GM19397 (cell line): ENCODE results near the gene PBX1.

Experiments used
- ATAC-seq: cut with Tn5 transposase; IDR thresholded peaks from one replicate; pipeline ENCODE4 v1.9.1; 2021; ENCODE audit warnings: mild to moderate bottlenecking, moderate library complexity; ENCODE audit not compliant: unreplicated experiment

The PBX1 gene

DNA sequence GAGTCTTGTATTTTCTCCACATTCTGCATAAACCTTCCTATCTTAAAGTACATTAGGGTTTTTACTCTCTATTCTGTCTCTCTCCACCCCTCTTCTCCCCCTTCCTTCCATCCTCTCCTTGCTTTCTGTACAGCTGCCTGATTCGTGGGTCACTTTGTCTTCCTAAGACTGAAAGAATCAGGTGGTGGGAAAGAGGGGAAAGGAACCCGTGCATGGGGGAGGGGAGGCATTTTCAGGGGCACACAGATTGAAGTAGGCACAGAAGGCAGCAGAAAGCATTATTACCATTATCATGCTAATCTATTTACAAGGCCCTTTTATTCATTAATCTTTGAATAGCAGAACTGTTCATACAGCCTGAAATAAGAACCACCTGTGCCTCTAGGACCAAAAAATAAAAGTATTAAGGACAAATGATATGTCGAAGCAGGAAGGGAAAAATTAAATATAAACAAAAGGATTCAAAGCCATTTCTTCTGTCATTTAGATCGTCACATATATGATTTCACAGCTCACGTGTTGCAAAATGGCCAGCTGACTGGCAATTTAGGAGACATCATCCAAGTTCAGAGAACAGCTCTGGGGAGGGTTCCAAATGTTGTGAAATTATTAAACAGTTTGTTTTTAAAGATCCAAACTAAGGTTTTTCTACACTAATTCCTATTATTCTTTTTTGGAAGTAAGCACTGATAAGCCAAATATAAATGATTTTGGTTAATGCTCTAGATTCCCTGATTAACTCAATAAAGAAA is 154.6 kb downstream of the PBX1 start:
- ATAC-seq = no peak

DNA sequence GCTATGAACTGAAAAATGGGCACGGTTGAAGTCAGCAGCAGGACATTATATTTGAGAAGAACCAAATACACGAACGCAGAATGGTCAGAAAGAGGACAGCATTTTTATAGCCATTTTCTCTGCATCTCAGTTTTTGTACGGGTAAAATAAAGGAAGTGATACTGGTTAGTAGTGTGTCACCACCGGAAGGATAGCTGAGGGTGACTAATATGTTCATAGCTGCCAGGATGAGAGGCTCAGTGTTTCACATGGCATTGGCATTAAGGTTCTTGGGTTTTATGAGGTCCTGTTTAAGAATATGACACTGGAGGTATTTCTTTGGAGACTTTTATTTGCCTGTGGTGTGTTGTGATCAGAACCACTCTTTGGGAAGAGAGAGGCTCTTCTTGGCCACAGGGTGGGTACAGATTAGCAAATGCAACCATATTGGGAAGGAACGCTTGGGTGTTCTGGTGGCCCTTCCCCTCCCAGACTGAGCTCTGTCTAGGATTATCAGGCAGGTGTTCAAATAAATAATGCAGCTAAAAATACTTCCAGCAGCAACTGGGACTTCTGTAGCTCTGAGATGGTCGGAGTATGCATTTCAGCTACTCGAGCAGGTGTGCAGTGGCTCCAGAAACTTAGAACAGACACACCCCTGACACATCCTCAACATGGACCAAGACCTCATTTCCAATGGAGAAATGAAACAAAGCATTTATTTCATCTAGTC is 158.2 kb downstream of the PBX1 start:
- ATAC-seq = peak; percentile 69

DNA sequence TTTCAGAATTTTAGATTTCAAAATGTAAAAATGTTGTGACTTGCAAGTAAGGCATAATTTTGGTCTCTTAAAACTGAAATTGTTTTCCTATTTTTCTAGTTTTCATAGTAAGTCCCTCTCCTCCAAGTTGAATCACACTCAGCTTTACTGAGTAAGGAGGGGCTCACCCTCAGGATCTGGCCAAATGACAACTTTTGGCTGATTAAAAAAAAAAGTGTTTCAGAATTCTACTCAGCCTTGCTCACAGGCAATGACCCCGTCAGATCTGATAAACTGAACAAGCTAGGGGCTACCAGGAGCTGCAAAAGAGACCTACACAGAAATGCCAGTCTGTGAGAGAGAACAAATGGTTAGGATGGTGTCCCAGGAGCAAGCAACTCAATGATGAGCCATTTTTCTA is 159.8 kb downstream of the PBX1 start:
- ATAC-seq = no peak

DNA sequence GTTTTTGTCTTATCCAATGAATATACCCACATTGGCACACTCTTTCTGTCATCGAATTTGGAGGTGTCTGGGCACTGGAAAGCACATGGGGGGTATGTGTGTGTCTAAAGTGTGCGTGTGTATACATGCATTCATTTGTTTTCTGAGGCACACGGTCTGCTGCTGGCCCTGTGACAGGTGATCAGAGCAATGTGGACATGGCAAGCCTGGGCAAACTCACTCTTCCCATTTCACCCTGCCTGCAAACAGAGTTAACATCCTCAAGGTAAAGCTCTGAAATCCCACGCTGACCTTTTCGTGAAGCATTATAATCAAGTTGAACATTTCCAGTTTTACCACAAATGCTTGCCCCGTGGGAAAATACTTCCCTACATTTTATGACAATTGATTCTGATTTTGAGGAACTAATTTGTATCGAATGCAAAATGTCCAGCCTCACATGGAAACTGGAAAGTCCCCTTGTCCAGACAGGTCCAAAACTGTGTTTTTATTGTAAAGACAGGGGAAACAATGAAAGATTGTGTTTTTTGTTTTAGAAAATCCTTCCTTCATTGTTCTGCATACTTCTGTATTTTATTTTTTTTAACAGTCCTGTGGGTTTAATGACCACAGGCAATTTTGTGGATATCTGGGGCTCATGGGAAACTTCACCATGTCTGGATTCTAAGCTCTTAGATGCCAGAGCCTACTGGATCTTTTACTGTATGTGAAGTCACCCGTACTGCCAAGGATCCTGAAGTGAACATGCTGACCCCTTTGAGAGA is 160.9 kb downstream of the PBX1 start:
- ATAC-seq = no peak

DNA sequence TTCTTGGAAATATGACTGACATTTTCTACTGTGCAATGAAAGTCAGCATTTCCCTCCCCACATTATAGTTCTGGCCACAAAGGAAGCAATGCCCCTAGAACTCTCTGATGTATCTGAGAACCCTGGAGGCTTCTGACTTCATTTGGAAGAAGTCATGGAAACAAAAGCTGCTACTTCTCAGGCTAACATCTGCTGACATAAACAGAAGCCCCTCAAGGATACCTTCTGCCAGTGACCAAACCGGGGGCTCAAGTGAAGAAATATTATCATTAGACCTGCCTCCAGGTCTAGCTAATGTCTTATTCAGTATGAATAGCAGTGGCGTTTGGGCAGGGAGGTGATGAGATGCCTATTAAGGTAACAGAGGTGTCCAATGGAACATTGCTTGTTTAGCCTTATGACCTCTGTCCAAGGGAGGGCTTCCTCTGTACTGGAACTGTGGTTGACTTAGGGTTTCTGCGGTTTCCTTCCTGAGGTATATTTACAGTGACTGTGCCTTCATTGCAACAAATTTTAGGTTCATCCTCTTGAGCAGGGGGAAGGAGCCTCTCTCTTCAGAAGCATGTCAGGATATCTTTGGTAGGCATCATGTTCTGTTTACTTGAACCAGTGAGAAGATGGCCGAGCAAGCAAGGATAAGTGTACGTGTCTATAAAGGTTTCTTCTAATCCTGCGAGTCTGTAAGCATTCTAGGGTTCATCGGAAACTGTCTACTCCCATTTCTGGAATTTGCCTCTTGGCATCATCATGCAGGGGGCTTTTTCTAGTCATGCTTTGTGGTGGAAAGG is 161.7 kb downstream of the PBX1 start:
- ATAC-seq = no peak

DNA sequence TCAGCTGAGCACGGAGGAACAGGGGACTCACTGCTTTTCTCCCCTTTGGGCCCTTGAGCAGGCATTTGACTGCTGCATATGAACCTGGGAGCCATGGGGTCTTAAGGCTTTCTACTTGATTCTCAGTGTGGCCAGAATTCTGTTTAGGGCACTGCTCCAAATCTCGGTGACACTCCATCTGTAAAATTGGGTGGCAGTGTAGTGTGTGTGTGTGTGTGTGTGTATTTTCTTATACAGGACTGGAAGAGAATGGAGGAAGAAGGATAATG is 162.2 kb downstream of the PBX1 start:
- no peak for ATAC-seq

DNA sequence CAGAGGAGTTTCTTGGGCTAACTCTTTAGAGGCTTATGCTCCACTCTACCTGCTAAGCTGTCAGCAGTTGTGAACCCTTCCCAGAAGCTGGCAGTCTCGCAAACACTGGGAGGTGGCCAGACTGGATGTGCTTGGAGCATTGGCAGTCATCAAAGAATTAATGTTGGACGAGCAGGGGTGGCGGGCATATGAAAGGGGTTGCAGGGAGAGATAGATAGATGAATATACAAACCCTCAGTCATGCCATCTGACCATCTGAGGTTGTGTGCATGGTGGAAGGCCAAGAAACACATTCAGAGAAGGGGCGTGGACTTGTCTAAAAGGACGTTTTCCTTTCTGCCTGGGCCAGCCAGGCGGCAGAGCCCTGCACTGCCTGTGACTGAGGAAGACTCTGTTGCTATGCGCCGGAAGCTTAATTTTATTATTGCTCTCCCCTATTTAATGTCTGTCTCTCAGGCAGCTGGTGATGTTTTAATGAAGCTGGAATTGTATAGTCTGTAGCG is 164.4 kb downstream of the PBX1 start:
- ATAC-seq = no peak

DNA sequence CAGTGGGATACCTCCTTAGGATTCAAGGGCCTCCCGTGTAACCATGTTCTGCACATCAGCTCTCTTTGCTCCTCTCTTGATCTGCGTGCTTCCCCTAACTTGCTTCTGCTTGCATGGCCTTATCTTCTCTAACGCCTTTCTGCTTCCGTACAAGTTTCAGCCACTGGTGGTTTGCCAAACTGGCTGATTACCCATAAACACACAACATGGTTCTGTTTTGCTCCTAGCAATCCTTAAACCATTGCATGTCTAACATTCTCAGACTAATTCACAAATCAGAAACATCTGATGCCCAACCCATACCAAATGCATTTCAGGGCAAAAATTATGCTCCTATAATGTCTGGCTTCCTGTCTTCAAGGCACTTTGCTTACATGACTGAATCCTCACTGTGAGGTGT is 166.4 kb downstream of the PBX1 start:
- ATAC-seq = no peak

DNA sequence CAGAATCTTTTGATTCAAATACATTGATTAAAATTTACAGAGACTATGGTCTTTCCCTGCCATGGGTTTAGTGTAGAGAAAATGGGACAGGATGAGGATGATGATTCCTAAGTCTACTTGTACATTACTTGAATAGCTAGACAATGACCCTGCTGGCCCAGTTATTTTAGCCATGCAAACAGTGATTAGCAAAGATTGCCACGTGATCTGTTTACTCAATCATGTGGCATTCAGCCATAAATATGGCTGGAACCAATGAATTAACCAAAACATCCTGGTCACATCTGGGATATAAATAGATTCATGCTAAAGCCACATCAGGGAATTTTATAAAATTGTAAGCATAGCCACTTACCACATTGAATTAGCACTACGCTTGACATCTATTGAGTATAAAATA is 167.3 kb downstream of the PBX1 start:
- no peak for ATAC-seq

DNA sequence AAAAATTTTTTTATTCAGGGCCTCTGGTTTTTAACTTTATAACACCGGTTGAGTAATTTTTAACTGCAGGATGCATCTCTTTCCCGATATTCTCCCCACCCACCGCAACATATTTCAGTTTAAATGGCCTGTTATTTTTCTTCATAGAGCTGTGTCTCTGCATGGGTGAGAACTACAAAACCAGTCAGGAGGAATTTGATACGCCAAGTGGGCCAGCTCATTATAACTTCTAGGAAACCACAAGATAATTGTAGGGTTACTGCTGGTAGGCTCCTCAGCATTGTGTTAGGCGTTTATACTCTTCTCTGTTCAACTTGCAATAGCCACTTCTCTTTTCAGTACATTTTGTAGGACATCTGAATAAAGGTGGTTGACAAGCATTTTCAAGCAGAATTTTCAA is 169.7 kb downstream of the PBX1 start:
- no peak for ATAC-seq

DNA sequence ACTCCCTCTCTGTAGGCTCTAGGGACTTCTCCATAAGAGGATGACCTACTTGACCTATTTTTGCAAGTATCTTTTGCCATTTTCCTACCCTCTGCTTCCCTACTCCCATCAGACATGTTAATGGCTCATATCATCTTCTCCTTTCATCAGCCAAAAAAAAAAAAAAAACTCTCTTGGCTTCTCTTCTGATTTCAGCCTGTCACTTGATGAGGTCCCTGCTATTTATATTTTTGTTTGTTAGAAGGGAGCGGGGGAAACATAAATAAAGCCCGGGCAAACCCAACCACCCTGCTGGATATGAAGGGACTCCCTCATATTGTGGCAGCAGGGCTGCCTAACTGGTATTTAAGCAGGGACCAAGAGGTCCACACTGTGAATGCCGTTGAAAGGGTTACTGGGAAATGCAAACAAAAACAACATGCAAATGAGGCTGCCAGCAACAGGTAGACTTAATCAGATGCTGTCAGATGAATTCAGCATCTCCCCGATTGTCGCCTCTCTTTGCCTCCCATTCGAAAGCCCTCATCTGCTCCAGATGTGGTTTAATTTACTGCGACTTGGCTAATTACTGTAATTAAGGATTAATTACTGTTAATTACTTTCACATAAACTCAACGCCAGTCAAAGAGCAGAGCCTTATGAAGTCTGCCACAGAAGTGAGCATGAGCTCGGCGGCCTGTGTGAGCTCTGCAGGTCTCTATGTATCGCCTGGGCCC is 172.3 kb downstream of the PBX1 start:
- no peak for ATAC-seq

DNA sequence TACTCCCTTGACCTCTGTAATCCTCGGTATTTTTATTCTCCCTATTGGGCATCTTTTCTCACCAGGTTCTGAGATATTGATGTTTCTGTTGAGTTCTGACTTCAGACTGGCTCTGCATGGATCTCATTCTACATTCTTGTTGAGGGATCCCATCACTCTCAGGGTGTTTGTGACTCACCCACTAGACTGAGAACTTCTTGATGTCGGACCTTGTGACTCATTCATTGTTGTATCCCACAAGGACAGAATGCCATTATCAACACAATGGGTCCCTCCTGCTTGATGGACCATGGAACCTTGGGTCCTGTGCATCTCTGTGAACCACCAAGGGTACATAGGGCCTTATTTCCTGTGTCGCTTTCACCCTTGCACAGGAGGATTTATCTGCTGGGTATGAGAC is 174.1 kb downstream of the PBX1 start:
- ATAC-seq = no peak

DNA sequence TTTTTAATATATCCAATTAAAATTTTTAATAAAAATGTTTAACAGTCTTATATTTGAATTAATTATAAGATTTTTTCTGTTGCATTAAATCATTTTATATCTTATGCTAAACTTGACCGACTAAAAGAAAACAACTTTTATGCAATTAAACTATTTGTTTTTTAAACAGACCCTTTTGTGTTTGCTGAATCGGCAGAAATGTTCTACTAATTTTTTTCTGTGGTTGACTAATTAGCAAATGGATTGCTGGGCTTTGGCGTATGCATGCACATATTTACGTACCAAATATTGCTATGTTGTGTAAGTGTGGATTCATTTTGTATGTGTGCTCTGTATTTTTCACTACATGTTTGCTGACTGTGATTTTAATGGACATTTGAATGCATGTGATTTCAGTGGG is 174.8 kb downstream of the PBX1 start:
- no peak for ATAC-seq

DNA sequence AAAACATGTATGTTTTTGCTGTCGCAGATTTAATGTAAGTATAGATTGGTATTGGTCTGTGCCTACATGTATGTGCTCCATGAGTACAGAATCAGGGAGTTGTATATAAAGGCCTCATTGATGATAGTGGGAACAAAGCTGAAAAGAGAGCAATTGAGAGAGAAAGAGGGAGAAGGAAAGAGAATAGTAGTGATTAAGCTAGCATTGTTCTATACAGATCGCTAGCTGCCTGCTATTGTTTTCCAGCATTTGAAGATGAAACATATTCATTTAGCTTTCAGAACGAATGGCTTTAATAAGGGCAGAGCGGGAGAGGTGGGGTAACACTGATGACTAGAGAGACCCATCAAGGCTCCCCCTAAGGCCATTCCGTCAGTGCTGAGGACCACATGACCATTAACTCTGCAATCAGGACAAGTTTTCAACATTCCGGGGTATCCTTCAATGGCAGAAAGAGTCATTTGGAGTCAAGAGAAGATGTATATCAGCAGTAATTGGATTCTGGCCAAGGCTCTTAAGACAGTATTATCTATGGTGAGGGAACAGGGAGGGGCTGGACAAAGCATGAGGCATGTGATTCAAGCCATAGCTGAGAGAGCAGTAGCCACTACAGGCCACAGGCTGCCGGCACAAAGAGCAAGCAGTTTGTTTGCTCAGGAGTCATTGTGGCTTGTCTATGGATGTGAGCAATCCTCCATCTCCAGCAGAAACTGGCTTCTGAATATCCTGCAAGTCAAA is 176.5 kb downstream of the PBX1 start:
- ATAC-seq = no peak

DNA sequence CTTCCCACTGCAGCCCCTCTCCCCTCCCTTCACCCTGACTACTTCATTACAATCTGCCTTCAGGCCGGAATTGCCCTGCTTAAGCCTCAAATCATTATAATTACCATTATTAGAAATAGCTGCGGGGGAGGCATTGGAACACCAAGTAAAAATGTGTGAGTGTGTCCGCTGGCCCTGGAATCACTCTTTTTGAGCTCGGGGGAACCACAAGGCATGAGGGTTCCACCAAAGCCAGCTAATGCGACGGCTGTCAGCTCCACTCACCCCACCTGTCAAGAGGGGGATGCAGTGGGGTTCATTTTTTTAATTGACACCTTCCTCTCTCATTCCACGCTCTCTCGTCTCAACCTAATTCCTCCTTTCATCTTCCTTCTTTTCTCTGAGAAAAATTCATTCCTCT is 177.2 kb downstream of the PBX1 start:
- no peak for ATAC-seq

DNA sequence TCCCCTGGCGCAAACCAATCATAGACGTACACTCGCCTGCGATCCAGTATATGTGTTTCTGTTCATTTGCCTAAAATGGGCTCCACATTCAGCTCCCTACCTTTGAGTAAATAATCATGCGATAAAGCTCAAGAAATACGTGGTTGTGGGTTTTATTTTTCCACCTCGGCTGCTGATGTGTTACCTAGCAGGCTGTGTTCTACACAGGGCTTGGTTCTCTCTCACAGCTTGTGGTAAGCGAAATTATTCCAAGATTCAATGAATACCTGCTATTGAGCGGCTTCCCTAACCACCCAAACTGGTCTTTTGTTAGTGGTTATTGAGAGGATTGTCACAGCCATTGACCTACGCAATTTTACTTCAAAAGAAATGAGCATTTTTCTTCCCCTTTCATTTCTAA is 180.2 kb downstream of the PBX1 start:
- no peak for ATAC-seq

DNA sequence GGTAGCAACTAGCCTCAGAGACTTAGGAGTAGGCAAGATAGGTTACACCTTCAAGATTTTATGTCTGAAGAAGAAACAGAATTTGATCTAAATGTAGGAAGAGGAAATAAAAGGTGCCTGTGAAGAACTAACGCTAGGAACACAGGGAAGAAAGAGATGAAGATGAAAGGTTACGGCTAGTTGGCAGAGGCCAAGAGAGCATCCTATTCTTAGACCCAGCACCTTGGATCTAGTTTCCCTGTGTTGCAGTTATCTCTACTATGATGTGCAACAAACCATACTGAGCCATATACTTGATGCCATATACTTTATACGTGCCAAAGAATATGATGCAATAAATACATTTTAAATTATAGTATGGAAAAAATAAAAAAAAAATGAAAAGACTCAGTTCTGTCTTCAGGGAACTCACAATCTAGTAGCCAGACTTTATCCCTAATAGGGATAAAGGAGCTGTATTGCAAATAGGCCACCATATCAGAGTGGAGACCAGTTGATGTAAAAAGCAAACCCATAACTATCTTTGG is 181.1 kb downstream of the PBX1 start:
- ATAC-seq = no peak

DNA sequence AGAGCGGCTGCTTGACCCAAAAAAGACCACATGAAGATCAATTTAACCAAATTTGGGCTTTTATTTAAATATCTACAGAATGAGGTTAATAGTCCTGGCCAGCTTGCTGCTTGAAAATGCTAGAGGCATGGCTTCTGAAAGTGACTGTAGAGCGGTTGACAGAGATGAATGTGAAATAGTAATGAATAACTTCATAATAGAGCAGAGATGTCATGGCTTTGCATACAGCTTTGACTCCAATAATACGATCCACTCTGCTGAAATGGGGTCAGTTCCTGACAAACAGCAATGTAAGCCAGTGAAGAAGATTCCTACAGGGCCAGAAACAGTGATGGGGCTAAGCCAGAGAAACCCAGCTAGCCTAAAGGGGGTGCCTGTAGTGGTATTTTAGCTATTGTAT is 183.8 kb downstream of the PBX1 start:
- no peak for ATAC-seq

DNA sequence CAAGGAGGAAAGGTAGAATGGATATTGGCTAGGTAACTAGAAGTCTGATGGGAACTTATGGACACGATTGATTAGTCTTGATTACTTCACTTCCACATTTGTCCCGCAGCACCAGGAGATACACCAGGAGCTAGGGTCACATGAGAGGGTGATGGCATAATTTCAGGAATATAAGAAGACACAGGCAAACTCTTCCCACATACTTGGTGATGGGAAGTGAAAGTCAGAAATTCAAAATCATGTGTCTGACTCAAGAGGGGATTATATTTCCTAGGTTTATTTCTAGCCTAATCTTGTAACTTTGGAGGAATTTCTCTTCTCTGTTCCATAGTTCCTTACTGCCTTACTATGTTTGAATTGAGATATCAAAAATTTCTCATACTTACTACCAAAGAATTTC is 185.0 kb downstream of the PBX1 start:
- no peak for ATAC-seq

DNA sequence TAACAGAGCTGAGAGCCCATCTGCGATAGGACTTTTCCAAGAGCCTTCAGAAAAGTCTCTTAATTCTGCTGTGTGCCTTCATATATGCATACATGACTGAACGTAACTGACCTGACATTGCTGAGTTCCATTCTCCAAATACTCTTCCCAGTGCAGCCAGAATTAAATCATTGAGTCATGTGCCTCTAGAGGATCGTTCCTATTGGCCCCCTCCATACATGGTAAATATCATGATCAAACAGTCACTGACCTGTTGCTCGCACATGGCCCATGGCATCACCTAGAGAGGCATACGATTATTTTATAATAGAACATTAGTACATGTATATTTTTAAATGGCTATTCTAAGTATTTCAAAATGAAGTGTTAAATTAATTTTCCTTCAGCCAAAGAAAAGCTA is 186.8 kb downstream of the PBX1 start:
- ATAC-seq = no peak
